ENCODE results near the gene PIM1. TPM values are rescaled to one million over a fixed set of nuclear protein-coding genes. Genes with fewer than 3 reads are reported as not detected.

PIM1 gene
- total and polyA plus RNA-seq, 9 of the 15 experiments (the other 6 are each of a cell fraction or from before 2014, with no cell fraction given) = 19.0 to 789 (median 212) TPM

DNA sequence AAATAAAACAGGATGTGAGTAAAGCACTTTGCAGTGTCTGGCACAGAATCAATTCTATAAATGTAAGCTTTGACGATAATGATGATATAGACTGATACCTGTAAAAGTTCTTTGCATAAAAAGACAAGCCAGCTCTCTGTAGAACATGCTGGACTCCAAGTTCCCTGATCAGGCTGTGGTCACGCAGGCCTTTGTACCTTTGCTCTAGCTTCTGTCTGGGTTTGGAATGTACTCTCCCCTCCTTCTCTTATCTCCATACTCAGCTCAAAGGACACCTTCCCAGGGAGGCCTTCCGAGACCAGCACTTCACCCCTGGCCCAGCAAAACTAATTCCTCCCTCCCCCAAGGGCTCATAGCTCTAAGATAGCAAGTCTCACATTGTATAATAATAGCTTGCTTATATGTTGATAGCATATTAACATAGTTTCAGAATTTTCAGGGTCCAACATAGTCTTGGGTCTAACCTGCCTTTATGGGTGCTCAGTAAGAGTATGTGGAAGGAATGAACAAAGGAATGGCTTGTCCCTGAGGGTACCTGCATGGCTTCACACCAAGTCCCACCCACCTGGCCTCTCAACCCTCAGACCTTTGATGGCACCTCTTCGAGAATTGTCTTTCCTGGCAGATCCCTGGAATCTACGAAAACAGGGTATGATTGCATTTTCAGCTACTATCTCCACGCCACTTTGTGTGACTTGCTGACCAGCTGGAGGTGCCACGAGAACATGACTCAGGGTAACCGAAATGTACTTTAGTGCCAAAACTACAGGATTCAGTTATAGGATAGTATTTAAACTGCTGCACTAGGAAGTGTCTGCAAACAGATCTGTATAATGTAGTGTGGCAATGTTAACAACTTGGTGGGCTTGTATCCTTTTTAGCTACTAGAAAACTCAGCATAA is 41.7 kb upstream of the PIM1 start (continued):
- TF ChIP-seq, protein P1, sequence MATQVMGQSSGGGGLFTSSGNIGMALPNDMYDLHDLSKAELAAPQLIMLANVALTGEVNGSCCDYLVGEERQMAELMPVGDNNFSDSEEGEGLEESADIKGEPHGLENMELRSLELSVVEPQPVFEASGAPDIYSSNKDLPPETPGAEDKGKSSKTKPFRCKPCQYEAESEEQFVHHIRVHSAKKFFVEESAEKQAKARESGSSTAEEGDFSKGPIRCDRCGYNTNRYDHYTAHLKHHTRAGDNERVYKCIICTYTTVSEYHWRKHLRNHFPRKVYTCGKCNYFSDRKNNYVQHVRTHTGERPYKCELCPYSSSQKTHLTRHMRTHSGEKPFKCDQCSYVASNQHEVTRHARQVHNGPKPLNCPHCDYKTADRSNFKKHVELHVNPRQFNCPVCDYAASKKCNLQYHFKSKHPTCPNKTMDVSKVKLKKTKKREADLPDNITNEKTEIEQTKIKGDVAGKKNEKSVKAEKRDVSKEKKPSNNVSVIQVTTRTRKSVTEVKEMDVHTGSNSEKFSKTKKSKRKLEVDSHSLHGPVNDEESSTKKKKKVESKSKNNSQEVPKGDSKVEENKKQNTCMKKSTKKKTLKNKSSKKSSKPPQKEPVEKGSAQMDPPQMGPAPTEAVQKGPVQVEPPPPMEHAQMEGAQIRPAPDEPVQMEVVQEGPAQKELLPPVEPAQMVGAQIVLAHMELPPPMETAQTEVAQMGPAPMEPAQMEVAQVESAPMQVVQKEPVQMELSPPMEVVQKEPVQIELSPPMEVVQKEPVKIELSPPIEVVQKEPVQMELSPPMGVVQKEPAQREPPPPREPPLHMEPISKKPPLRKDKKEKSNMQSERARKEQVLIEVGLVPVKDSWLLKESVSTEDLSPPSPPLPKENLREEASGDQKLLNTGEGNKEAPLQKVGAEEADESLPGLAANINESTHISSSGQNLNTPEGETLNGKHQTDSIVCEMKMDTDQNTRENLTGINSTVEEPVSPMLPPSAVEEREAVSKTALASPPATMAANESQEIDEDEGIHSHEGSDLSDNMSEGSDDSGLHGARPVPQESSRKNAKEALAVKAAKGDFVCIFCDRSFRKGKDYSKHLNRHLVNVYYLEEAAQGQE (IDR thresholded peaks at IDR 0.05; ENCODE audit: borderline replicate concordance) = peak; percentile 44
- TF ChIP-seq, protein P1 (CRISPR knock-in tag; IDR thresholded peaks at IDR 0.05; ENCODE audit: low read depth) = no peak
- peak; percentile 86 for TF ChIP-seq ZNF766 (CRISPR knock-in tag; conservative IDR thresholded peaks at IDR 0.05)
- no peak for TF ChIP-seq FOS (IDR thresholded peaks at IDR 0.05; ENCODE audit: extremely low read depth, insufficient read length)
- TF ChIP-seq, protein P2, sequence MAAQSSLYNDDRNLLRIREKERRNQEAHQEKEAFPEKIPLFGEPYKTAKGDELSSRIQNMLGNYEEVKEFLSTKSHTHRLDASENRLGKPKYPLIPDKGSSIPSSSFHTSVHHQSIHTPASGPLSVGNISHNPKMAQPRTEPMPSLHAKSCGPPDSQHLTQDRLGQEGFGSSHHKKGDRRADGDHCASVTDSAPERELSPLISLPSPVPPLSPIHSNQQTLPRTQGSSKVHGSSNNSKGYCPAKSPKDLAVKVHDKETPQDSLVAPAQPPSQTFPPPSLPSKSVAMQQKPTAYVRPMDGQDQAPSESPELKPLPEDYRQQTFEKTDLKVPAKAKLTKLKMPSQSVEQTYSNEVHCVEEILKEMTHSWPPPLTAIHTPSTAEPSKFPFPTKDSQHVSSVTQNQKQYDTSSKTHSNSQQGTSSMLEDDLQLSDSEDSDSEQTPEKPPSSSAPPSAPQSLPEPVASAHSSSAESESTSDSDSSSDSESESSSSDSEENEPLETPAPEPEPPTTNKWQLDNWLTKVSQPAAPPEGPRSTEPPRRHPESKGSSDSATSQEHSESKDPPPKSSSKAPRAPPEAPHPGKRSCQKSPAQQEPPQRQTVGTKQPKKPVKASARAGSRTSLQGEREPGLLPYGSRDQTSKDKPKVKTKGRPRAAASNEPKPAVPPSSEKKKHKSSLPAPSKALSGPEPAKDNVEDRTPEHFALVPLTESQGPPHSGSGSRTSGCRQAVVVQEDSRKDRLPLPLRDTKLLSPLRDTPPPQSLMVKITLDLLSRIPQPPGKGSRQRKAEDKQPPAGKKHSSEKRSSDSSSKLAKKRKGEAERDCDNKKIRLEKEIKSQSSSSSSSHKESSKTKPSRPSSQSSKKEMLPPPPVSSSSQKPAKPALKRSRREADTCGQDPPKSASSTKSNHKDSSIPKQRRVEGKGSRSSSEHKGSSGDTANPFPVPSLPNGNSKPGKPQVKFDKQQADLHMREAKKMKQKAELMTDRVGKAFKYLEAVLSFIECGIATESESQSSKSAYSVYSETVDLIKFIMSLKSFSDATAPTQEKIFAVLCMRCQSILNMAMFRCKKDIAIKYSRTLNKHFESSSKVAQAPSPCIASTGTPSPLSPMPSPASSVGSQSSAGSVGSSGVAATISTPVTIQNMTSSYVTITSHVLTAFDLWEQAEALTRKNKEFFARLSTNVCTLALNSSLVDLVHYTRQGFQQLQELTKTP (IDR thresholded peaks at IDR 0.05; ENCODE audit: low read depth in 1 of 2, partially characterized antibody in 2 of 2) = peak in 1 of 2 experiments; percentile 16
- 0 out of 2 replicates have a peak, but pooled peaks have one; percentile 12 for TF ChIP-seq KLF13 (tag; IDR thresholded peaks at IDR 0.05; ENCODE audit: borderline replicate concordance, low read depth)
- 0 out of 2 replicates have a peak, but pooled peaks have one; percentile 22 for TF ChIP-seq GABPB2 (CRISPR knock-in tag; conservative IDR thresholded peaks at IDR 0.05)
- TF ChIP-seq BCOR (IDR thresholded peaks at IDR 0.05) = no peak
- no peak; the same call in 1 of the 2 replicates for TF ChIP-seq E2F3 (CRISPR knock-in tag; IDR thresholded peaks at IDR 0.05)
- peak; percentile 63; the same call in 1 of the 2 replicates for TF ChIP-seq ZKSCAN8 (CRISPR knock-in tag; IDR thresholded peaks at IDR 0.05)
- 0 out of 2 replicates have a peak, but pooled peaks have one; percentile 62 for TF ChIP-seq ZNF253 (CRISPR knock-in tag; conservative IDR thresholded peaks at IDR 0.05)
- 0 out of 2 replicates have a peak, but pooled peaks have one; percentile 11 for TF ChIP-seq MEF2A (IDR thresholded peaks at IDR 0.05; ENCODE audit: control insufficient read depth, low read depth, low read length)
- TF ChIP-seq, protein P3, sequence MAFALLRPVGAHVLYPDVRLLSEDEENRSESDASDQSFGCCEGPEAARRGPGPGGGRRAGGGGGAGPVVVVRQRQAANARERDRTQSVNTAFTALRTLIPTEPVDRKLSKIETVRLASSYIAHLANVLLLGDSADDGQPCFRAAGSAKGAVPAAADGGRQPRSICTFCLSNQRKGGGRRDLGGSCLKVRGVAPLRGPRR (CRISPR knock-in tag; IDR thresholded peaks at IDR 0.05) = 0 out of 2 replicates have a peak, but pooled peaks have one; percentile 54
- TF ChIP-seq WHSC1 (IDR thresholded peaks at IDR 0.05; ENCODE audit: low read length) = peak; percentile 45
- peak; percentile 60 for TF ChIP-seq NFE2 (IDR thresholded peaks at IDR 0.05; ENCODE audit: low read depth)
